Measurements from ENCODE around the gene JAG2.
A peak's percentile ranks its signal among the peaks of the same experiment; 100 is the strongest.

The JAG2 gene

DNA sequence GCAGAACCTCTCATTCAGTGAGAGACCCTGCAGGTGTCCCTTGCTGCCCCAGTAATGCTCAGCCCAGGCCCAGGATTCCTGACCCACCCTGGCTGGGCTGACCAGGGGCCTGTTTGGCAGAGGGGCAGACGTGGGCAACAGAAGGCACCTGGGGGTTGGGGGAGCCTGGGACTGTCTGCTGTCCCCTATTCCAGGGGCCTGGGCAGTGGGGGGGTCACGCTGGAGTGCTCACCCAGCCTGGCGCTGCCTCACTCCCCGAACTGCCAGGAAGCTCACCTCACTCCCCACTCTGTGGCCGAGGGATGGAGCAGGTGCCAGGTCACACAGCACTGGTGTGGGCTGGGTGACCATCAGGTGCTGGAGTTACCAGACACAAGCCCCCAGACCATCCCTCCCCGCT is 35.1 kb upstream of the JAG2 start:
- DNase-seq (ENCODE audit: low read depth in 1 of 2, low spot score in 1 of 2), result no peak

DNA sequence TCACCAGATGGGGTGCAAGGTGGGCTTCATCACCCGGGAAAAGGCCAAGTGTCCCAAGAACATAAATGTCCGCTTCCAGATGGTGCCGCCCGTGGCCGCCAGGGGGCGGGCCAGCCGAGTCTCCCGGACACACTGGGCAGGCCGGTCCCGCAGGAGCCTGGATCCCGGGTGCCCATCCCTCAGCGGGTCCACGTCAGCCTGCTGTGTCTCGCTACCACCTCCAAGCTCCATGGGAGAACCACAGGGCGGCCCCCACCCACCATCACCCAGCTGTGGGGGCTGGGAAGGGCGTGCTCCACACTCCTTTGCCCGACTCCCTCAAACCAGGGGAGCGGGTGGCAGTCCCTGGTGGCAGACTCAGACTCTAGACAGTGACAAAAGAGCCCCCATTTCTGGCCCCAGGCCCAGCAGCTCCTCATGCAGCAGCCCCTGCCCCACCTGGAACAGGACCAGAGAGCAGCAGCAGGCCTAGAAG is 34.5 kb upstream of the JAG2 start:
- DNase-seq (ENCODE audit: low read depth in 1 of 2, low spot score in 1 of 2), result peak; percentile 26 to 52

DNA sequence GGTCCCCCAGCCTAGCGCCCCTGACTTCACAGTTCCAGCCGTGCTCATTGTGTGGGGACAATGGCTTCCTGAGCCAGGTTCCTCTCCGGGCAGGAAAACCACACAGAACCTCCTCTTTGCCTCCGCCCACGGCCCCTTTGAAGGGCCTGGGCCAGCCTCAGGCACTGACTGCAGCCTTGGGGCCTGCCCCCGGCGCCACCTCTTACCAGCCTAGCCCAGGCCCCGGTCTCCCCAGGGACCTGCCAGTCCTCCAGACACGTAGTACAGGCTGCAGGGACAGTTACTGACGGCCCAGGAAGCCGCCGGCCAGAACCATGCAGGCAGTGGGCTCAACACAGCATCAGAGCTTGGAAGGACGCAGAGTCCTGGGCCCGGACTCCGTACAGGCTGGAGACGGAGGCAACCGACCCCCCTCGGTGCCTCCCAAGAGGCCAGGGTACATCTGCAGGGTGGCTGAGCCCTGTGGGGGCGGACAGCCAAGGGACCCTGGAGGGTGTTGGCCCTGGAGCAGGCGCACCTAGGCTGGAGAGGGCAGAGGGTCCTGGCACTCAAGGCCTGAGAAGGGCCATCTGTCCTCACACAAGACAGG is 33.4 kb upstream of the JAG2 start:
- no peak for DNase-seq (ENCODE audit: low read depth in 1 of 2, low spot score in 1 of 2)

DNA sequence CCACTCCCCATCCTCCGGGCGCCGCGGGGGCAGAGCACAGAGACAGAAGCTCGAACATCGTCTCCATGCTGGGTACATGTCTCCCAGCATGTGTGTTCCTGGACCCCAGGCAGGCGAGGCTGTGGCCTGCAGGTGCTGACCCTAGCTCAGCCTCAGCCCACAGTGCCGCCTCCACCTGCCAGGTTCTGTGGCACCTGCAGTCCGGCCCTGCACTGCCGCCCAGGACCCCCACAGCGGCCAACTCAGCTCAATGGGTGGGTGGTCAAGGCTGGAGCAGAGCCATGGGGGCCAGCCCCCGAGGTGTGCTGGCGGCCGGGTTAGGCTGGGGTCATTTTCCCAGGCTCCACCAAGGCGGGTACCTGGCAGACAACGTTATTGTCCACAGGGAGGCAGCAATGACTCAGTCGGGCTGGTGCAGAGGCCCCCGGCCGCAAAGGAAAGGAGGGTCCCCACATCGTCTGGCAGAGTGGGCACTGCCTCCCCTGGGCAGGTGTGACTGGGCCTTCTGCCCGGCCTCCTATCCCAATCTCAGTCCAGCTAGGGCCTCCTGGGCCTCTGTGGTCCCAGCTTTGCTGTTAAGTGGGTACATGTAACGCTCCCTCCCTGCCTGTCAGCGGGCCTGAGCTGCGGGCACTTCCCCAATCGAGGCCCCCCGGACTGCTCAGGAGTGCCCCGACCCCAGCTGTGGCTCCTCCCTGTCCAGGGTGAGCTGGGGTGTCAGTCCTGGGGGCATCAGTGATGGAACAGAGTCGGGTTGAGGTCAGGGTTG is 32.8 kb upstream of the JAG2 start:
- no peak for DNase-seq (ENCODE audit: low read depth in 1 of 2, low spot score in 1 of 2)

- DNase-seq (ENCODE audit: low read depth in 1 of 2, low spot score in 1 of 2), result no peak
Measured at GRCh38 chr14:105200641-105201040, 32.1 kb upstream of the JAG2 start.

- no peak for DNase-seq (ENCODE audit: low read depth in 1 of 2, low spot score in 1 of 2)
Measured at GRCh38 chr14:105200074-105200473, 31.5 kb upstream of the JAG2 start.

GRCh38 chr14:105199093-105199492 is 30.5 kb upstream of the JAG2 start:
- DNase-seq (ENCODE audit: low read depth in 1 of 2, low spot score in 1 of 2), result no peak

- DNase-seq (ENCODE audit: low read depth in 1 of 2, low spot score in 1 of 2), result no peak
Measured at GRCh38 chr14:105198588-105198987, 30.0 kb upstream of the JAG2 start.

DNA sequence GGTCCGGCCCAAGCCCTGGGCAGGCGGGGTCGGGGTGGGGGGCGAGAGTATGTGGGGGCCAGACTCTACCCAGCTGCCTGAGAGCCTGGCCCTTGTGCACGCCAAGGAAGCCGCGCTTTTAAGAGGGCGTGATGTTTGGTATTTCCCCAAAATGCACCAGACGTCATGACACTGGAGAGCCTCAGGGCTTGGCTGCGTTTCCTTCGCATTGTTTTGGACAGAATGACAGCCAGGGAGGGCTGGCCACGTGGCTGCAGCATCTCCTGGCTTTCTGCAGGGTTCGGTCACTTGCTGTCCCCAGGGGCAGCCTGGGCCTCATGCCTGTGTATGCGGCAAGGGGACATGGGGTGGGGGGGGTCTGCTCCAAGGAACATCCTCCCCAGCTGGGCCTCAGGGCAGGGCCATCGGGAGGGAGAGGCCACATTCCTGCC is 28.6 kb upstream of the JAG2 start:
- no peak for DNase-seq (ENCODE audit: low read depth in 1 of 2, low spot score in 1 of 2)

- DNase-seq (ENCODE audit: low read depth in 1 of 2, low spot score in 1 of 2), result no peak
Measured at GRCh38 chr14:105196265-105196960, 27.8 kb upstream of the JAG2 start.

- no peak for DNase-seq (ENCODE audit: low read depth in 1 of 2, low spot score in 1 of 2)
Measured at GRCh38 chr14:105195522-105196264, 27.1 kb upstream of the JAG2 start.

DNA sequence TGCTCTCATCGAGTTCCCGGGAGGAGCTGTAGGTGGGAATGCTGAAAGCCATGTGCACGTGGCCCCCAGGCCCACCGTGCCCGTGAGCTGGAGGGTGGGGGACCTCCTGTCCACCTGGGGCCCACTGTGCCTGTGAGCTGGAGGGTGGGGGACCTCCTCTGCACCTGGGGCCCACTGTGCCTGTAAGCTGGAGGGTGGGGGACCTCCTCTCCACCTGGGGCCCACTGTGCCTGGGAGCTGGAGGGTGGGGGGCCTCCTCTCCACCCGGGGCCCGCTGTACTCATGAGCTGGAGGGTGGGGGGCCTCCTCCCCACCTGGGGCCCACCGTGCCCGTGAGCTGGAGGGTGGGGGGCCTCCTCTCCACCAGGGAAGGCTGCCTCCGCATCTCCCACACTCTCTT is 26.5 kb upstream of the JAG2 start:
- no peak for DNase-seq (ENCODE audit: low read depth in 1 of 2, low spot score in 1 of 2)

DNA sequence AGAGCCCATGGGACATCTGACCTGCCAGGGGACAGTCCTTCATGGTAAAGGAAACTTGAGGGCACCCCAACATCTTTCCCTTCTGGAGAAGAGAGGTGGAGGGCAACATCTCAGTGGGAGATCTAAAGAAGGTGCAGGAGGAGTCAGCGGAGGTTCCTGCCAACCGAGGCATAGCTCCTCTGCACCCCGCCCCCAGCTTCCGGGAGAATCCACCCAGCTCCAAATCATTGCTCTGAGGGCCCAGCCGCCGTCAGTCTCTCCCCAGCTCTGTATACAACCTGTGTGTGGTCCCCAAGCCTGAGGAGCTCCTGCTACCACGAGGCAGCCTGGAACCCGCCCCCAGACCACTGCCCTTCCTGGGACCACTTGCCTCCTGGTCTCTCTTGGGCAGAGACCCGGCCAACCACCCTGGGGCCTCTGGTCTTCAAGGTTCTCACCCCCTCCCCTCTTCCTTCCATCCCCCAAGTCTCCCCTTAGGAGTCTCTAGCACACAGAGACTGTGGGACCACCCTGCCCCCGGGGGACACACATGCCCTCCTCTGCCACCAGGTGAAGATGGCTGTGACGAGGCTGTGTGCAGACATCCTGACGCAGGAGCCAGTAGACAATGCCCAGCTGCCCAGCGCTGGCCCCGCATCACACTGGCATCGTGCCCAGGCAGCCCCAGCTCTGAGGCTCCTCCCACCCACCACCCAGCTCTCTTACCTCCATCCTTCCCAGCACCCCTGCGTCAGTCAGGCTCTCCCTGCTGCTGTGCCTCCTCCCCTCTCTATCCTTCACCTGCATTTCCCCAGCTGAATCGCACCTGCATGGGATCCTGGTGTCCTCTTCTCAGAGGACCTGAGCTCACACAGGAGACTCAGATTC is 25.6 kb upstream of the JAG2 start:
- peak in 1 of 2 donors; percentile 15 for DNase-seq (ENCODE audit: low read depth in 1 of 2, low spot score in 1 of 2)

- DNase-seq (ENCODE audit: low read depth in 1 of 2, low spot score in 1 of 2), result no peak
Measured at GRCh38 chr14:105192866-105193731, 24.5 kb upstream of the JAG2 start.

DNA sequence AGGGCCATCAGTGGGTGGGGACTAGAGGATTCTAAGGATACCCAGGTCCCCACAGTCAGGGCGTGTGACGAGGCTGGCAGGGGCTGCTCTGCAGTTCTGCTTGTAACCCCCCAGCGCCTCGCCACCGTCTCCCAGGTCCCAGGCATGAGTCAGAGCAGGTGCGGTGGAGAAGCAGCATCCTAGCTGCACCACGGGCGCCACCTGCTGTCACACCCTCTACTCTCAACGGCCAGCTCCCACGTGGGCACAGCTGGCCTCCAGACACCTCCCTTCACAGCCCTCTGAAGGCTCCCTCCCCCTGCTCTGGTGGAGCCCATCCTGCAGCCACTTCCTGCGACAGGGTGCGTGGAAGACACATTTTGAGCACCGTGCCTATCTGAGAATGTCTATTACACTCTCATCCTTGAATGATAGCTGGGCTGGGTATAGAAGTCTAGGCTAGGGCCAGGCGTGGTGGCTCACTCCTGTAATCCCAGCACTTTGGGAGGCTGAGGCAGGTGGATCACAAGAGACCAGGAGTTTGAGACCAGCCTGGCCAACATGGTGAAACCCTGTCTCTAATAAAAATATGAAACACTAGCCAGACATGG is 19.5 kb upstream of the JAG2 start:
- DNase-seq (ENCODE audit: low read depth in 1 of 2, low spot score in 1 of 2), result no peak

DNA sequence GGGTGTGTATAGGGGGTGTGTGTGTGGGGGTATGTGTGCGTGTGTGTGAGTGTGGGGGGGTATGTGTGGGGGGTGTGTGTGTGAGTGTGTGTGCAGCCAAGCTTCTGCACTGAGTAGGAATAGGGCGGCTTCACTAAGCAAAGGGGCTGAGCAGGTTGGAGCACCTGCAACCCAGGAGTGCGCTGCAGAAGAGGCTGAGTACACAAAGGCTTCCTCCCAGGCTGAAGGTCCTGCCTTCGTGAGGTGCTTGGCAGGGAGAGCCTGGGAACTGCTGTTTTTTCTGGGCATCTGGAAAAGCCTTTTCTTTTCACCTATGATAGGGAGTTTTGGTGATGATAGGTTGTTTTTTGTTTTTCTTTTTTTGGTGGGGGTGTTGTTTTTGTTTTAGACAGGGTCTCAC is 18.5 kb upstream of the JAG2 start:
- DNase-seq (ENCODE audit: low read depth in 1 of 2, low spot score in 1 of 2), result no peak

- DNase-seq (ENCODE audit: low read depth in 1 of 2, low spot score in 1 of 2), result no peak
Measured at GRCh38 chr14:105185973-105186372, 17.4 kb upstream of the JAG2 start.

DNA sequence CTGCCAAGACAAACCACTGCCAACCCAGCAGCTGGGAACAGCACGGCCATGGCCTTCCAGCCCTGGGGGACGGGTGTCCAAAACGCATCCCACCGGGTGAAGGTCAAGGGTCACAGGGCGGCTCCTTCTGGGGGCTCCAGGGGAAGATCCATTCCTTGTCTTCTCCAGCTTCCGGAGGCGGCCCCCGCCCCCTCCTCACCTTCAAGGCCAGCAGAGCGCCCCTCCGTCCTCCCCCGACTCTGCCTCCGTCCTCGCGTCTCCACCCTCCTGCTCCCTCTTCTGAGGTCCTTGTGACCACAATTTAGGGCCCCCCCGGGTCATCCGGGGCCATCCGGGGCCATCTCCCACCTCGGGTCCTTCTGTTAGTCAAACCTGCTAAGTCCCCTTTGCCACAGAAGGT is 16.4 kb upstream of the JAG2 start:
- DNase-seq (ENCODE audit: low read depth in 1 of 2, low spot score in 1 of 2), result no peak

DNA sequence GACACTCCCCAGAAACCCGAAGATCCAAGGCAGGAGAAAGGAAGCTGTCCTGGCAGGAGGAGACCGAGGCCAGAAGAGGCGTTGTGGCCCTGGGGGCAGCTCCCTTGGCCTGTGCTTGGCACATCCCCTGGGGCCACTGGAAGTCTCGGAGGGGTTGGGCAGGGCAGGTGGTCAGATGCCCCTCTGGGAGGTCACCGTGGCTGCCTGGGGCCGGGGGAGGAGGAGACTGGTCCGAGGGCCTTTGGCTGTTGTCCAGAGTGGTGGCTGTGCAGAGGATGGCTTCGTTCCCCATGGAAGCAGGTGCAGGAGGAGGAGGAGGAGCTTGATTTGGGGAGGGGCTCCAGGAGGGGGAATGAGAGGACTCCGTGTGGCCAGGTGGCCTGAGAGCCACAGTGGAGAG is 15.9 kb upstream of the JAG2 start:
- no peak for DNase-seq (ENCODE audit: low read depth in 1 of 2, low spot score in 1 of 2)

All from stimulated activated CD4-positive, alpha-beta T cell treated with anti-CD3 and anti-CD28 coated beads, Interleukin-15, amount 100 ng/mL, for 1 hour (primary cell).